Uterus (tissue), 2 donors: ENCODE data around the gene SMIM7.

Experiments
- CTCF ChIP-seq, 4 experiments: fragments of 200-600 bp in 2 of 4; fragments of 450-650 bp in 2 of 4; sonication (generic) in 2 of 4; IDR thresholded peaks; one replicate each; pipeline ENCODE4 v1.5.1; 2016 to 2019; ENCODE audit warnings: antibody characterized with exemption in 4 of 4, mild to moderate bottlenecking in 2 of 4, moderate library complexity in 1 of 4
- POLR2A ChIP-seq, 2 donors: fragments of 450-650 bp; IDR thresholded peaks; one replicate each; pipeline ENCODE4 v1.6.1; 2016; ENCODE audit warnings: antibody characterized with exemption in 2 of 2, mild to moderate bottlenecking in 1 of 2, moderate library complexity in 1 of 2

- TF ChIP-seq CTCF (IDR thresholded peaks at IDR 0.05): no peak
- TF ChIP-seq POLR2A (IDR thresholded peaks at IDR 0.05): no peak
Observed at GRCh38 chr19:16624236-16624635, 35.7 kb downstream of the SMIM7 start.
